Measurements from ENCODE around the gene DLG5.
"Not testable (repeated sequence)": the region's sequence is repeated elsewhere in the genome, so short reads cannot be mapped to it uniquely, and the experiment has no call there.

The DLG5 gene

DNA sequence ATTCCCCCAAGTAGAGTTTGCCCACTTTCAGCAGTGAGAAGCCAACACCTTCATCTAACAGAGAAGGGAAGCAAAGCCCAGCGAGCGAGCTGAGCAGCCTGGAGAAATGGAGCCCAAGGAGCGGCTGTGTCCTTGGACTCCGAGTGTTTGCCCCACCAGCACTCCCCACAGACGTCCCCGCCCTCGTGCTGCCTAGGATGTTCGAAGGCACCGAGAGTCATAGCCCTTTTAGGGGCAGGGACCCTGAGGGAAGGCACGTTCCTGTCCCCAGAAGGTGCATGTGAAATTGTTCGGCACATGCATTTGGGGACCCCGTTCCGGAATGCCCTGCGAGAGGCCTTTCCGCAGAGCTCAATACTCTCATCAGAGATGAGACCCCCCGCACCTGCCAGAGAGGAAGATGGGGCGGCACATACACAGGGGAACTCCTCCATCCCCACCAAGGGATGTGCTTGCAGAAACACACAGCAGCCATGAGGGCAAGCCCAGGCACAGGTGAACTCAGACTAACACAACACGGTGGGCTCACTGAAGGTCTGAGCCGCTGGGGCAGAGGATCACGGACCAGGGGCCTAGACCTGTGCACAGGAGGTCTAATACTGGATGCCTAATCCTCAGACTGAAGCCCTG lies 131.0 kb downstream of the DLG5 start:
- in situ Hi-C loops (cut with HindIII; ENCODE audit: low pct_ligation_motif_present, low pct_unique_long_range_greater_than_20kb, low sequenced_read_pairs), result no loop called here
- no peak for DNase-seq

- no peak for DNase-seq
- in situ Hi-C loops (cut with HindIII; ENCODE audit: low pct_ligation_motif_present, low pct_unique_long_range_greater_than_20kb, low sequenced_read_pairs), result no loop called here
Measured at GRCh38 chr10:77794256-77795142, 132.1 kb downstream of the DLG5 start.

DNA sequence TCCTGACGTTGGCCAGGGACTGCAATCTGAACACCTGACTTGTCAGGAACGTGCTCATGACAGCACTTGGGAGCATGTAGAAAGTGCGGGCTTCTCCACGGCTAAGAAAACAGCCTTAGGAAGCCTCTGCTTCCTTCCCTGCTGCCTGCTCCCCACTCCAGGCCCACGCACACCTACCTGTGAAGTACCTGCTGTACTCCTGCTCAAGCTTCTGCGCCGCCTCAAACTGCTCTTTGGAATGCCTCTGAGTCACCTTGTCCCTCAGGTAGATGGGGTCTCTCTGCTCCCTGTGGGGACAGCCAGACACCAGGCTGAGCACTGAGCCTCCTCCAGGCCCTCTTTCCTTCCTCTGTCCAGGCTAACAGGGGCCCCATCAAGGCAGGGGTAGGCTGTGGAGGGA lies 132.7 kb downstream of the DLG5 start:
- in situ Hi-C loops (cut with HindIII; ENCODE audit: low pct_ligation_motif_present, low pct_unique_long_range_greater_than_20kb, low sequenced_read_pairs), result no loop called here

DNA sequence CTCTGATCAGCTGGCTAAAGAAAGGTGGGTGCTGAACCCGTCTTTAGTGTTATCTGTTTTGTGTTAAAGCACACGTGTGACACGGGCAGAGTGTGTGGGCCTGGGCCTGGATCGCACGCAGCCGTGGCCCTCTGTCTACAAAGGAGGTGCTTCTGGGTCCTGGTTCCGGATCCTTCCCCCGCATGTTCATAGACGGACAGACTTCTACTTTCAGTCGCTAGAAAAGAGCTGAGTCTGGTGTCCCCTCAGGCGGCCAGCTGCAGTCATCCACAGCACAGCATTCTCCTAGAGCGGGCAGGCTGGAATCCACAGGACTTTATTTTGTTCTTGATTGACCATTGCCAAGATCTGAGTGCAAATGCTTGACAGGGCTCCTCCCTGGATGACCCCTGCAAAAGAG lies 134.4 kb downstream of the DLG5 start:
- in situ Hi-C loops (cut with HindIII; ENCODE audit: low pct_ligation_motif_present, low pct_unique_long_range_greater_than_20kb, low sequenced_read_pairs), result no loop called here
- DNase-seq, result no peak

More for the DNA sequence above, 132.7 kb downstream of the DLG5 start:
- no peak for DNase-seq

GRCh38 chr10:77791506-77791905 lies 135.0 kb downstream of the DLG5 start:
- no peak for DNase-seq
- in situ Hi-C loops (cut with HindIII; ENCODE audit: low pct_ligation_motif_present, low pct_unique_long_range_greater_than_20kb, low sequenced_read_pairs), result no loop called here

DNA sequence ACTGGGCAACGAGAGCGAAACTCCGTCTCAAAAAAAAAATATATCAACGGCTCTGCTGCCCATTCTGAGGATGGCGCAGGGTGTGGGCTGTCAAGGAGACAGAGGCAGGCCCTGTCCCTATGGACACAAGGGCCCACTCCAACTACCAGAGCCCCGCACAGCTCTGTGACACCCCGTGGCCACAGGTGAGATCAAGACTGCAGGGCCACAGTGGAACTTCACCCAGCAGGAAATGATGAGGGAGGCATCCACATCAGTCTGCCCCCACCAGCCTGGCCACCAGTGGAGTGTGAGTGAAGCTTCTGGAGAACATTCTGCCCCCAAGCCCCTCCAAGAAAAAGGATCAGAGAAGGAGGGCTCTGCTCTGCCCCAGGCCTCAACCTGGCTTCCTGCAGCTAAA lies 136.7 kb downstream of the DLG5 start:
- in situ Hi-C loops (cut with HindIII; ENCODE audit: low pct_ligation_motif_present, low pct_unique_long_range_greater_than_20kb, low sequenced_read_pairs), result no loop called here
- DNase-seq, result no peak

GRCh38 chr10:77789016-77789415 lies 137.5 kb downstream of the DLG5 start:
- in situ Hi-C loops (cut with HindIII; ENCODE audit: low pct_ligation_motif_present, low pct_unique_long_range_greater_than_20kb, low sequenced_read_pairs), result no loop called here
- no peak for DNase-seq

DNA sequence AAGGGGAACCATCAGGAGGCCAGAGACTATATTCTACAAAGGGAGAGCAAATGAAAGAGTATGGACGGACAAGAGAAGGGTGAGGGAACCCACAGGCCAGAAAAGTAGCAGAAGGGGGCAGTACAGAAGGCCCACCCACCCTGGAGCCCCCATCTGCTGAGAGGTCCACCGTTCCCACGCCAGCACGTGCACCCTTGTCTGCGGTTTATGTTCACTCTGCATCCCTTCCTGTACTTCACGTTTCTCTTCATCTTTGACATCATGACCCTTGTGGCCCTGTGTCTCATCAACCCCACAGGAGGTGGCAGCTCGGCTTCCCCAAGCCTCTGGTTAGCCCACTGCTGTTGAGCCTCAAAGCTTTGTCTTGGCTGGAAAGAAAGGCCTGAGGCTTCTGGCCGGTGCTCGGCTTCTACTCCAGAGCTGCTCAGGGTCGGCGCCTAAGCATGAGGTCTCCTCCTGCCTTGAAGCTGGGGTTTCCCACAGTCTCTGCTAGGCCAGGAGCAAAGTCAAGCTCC lies 138.0 kb downstream of the DLG5 start:
- in situ Hi-C loops (cut with HindIII; ENCODE audit: low pct_ligation_motif_present, low pct_unique_long_range_greater_than_20kb, low sequenced_read_pairs), result no loop called here
- DNase-seq, result no peak

DNA sequence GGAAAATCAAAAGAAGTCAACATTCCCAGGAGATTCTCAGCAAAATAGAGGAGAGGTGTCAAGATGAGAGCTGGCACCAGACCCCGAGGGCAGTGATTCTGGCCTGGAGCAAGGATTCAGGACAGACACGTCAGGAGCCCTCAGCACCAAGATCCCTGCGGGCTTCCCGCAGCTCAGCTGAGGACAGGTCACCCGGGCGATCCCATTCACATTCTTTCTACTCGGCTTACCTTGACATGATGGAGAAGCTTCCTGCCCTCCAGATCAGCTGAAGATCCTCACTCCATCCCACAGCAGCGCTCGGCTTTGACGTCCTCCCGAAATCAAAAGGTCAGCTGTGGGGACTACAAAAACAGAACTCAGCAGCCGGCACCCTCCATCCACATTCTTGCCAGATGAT lies 139.1 kb downstream of the DLG5 start:
- in situ Hi-C loops (cut with HindIII; ENCODE audit: low pct_ligation_motif_present, low pct_unique_long_range_greater_than_20kb, low sequenced_read_pairs), result no loop called here
- DNase-seq, result no peak

- in situ Hi-C loops (cut with HindIII; ENCODE audit: low pct_ligation_motif_present, low pct_unique_long_range_greater_than_20kb, low sequenced_read_pairs), result no loop called here
- DNase-seq, result no peak
Measured at GRCh38 chr10:77784856-77785255, 141.7 kb downstream of the DLG5 start.

DNA sequence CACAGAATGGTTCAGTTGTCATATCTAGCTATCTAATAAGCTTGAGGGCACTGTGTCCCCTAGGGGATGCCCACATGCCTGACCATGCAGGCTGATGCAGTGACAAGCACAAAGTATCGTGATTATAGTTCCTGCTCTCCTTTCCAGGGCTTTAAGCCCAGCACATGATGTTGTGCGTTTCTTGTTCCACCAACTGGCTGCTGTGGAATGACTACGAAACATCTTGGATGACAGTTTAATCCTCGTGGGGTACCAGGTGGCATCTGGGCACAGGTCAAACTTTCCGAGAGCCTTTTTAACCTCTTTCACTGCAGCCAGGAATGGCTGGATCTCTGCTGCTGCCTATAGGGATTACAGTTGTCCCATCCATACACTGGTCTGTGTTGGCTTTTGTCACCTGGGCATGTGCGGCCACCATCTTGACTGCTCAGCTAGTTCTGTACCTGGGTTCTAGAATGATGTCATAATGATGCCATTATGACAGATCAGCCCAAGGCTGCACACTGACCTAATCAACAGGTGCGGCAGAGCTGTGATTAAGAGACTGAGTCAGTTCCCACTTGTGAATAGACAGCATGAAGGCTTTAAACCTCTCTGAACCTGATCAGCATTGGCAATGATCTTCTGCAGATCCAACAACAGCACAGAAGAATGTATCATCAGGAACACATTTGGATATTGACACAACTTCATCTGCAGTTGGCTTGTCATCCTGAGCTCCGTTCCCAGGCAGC lies 144.1 kb downstream of the DLG5 start:
- in situ Hi-C loops (cut with HindIII; ENCODE audit: low pct_ligation_motif_present, low pct_unique_long_range_greater_than_20kb, low sequenced_read_pairs), result no loop called here

DNA sequence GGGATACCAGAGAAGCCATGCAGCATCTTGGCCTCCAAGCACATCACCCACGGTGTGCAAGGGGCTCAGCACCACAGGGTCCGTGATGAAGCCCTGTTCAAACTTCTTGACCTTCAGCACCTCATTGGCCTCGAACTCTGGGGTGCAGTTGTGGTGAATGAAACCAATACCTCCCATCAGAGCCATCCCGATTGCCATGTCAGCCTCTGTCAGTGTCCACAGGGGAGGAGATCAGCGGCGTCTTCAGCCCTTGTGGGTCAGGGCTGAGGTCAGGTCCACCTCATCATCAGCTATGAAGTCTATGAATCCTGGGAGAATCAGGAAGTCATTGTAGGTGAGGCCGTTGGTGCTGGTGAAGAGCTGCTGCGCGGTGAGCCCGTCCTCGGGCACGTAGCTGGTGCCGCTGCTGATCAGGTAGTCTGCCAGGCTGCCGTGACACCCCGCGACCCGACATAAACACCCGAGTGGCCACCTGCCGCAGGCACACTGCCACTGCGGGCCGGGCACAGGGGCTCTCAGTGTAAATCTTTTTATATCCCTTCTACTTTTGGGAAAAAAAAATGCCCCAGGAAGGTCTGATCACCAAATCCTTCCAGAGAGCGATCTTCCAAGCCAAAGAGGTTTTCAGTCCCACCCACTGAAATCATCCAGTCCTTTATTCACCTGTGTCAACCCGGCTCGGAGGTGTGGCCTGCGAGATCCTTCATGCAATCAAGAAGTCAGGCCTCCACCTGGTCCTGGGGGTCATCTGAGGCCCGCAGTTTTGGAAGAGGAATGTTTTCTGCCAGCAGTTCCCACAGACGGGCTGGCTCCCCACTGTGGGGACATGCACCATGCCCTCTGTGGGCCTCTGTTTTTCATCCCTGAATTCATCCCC lies 144.9 kb downstream of the DLG5 start:
- in situ Hi-C loops (cut with HindIII; ENCODE audit: low pct_ligation_motif_present, low pct_unique_long_range_greater_than_20kb, low sequenced_read_pairs), result no loop called here
- no peak for DNase-seq

More for the DNA sequence above, 144.1 kb downstream of the DLG5 start:
- no peak for DNase-seq

DNA sequence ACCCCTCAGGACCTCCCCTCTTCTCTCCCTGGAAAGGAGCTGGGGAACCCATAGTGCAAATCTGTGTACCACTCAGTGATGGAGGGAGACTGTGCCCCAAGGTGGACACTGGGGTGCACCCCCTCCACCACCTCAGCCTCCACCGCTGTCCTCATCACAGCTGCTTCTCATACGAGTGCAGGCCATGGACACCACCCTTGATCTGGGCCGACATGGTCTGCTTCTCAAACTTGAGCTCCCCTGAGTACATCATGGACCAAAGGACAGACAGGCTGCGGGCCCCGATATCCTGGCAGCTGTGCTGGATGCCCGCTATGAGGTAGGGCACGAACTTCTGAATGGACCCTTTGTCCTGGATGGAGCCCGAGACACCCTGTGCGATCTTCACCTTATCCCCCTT lies 146.4 kb downstream of the DLG5 start:
- in situ Hi-C loops (cut with HindIII; ENCODE audit: low pct_ligation_motif_present, low pct_unique_long_range_greater_than_20kb, low sequenced_read_pairs), result no loop called here
- DNase-seq, result no peak

DNA sequence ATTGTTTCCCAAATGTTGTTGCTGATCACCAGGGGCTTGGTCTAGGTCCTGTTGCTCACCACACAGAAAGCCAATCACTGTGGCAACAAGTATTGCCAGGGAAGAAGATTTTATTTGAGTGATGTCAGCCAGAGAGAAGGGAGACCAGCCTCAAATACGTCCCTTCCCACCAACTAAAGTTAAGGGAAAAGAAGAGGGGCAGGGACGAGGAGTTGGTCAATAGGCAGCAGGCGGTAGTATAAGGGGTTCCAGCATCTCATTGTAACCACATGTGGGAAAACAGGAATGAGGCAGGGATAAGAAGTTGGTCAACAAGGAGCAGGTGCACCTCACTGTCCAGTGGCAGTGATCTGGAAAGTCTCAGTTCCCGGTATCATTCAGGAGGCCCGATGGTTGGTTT lies 150.1 kb downstream of the DLG5 start:
- DNase-seq, result no peak
- in situ Hi-C loops (cut with HindIII; ENCODE audit: low pct_ligation_motif_present, low pct_unique_long_range_greater_than_20kb, low sequenced_read_pairs), result no loop called here

- in situ Hi-C loops (cut with HindIII; ENCODE audit: low pct_ligation_motif_present, low pct_unique_long_range_greater_than_20kb, low sequenced_read_pairs), result no loop called here
- no peak for DNase-seq
Measured at GRCh38 chr10:77774940-77775391, 151.6 kb downstream of the DLG5 start.

DNA sequence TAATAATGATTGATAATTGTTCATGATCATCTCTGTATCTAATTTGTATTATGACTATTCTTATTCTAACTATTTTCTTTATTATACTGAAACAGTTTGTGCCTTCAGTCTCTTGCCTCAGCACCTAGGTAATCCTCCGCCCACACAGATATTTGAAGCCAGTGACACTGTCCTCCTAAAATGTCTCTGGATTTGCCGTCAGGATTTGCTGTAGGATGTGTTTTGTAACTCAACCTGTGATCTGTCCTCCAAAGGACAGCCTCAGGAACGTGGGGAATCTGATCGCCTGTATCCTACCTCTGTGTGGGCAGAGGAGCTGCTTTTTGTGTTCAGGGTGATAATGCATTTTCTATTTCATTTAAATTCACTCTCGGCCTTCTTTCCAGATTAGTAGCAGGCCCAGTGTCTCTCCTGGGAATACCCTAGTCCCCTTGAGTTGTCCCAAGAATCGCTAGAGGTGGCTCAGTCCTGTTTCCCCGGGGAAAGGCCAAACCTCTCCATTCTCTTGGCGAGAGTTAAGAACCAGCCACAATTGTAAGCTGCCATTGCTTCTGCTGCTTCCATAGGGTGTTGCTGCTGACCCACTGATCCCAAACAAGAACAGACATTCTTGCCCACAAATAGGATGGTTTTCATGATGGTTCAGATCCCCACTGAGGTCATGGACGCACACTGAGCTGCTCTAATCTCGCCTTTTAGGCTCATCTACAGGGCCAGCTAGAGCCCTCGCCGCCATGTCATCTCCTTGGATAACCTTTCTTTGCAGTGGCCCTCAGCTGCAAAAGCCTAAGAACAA lies 152.7 kb downstream of the DLG5 start:
- no peak for DNase-seq
- in situ Hi-C loops (cut with HindIII; ENCODE audit: low pct_ligation_motif_present, low pct_unique_long_range_greater_than_20kb, low sequenced_read_pairs), result no loop called here

DNA sequence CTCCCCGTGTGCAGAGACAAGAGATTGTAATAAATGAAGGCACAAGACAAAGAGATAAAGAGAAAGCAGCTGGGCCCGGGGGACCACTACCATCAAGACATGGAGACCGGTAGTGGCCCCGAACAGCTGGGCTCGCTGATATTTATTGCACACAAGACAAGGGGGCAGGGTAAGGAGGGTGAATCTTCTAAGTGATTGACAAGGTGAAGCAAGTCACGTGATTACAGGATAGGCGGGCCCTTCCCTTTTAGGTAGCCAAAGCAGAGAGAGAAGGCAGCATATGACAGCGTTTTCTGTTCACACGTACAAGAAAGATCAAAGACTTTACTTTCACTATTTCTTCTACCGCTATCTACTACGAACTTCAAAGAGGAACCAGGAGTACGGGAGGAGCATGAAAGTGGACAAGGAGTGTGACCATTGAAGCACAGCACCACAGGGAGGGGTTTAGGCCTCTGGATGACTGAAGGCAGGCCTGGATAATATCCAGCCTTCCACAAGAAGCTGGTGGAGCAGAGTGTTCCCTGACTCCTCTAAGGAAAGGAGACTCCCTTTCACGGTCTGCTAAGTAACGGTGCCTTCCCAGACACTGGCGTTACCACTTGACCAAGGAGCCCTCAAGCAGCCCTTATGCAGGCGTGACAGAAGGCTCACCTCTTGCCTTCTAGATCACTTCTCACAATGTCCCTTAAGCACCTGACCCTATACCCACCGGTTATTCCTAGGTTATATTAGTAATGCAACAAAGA lies 153.5 kb downstream of the DLG5 start:
- DNase-seq; in situ Hi-C loops (cut with HindIII; ENCODE audit: low pct_ligation_motif_present, low pct_unique_long_range_greater_than_20kb, low sequenced_read_pairs): not testable (repeated sequence)

Measured in ACHN (cell line).